BLaER1 treated with 17β-estradiol and CSF1 and Interleukin-3, amounts not matched to agents 10 nM and 100 nM (cell line): ENCODE measurements around the gene ABCC6.
A peak's percentile ranks its signal among the peaks of the same experiment; 100 is the strongest.
"Not testable (repeated sequence)": the region's sequence is repeated elsewhere in the genome, so short reads cannot be mapped to it uniquely, and the experiment has no call there.

ENCODE experiments used
- H3K27ac ChIP-seq, 11 experiments: shearing (Covaris generic); formaldehyde crosslinking; 2 replicates each; pipeline ENCODE4 v1.8.1; 2022
- H3K27me3 ChIP-seq, 11 experiments: shearing (Covaris generic); formaldehyde crosslinking; 2 replicates each; pipeline ENCODE4 v1.8.1; 2022
- H3K36me3 ChIP-seq, 11 experiments: shearing (Covaris generic); formaldehyde crosslinking; 2 replicates each; pipeline ENCODE4 v1.8.1; 2022
- H3K4me1 ChIP-seq, 10 experiments: shearing (Covaris generic); formaldehyde crosslinking; 2 replicates each; pipeline ENCODE4 v1.8.1; 2022
- H3K4me2 ChIP-seq, 11 experiments: shearing (Covaris generic); formaldehyde crosslinking; 2 replicates each; pipeline ENCODE4 v1.8.1; 2022
- H3K4me3 ChIP-seq, 10 experiments: shearing (Covaris generic); formaldehyde crosslinking; 2 replicates each; pipeline ENCODE4 v1.8.1; 2022
- H3K9ac ChIP-seq, 11 experiments: shearing (Covaris generic); formaldehyde crosslinking; 2 replicates each; pipeline ENCODE4 v1.8.1; 2022
- H3K9me3 ChIP-seq, 11 experiments: shearing (Covaris generic); formaldehyde crosslinking; replicated peaks in 1 of 11; 2 replicates each; pipeline ENCODE4 v1.8.1; 2022
- H4K20me1 ChIP-seq, 11 experiments: shearing (Covaris generic); formaldehyde crosslinking; 2 replicates each; pipeline ENCODE4 v1.8.1; 2022
- Cebpa-rat ChIP-seq, 11 experiments: shearing (Covaris generic); IDR thresholded peaks; 2 replicates each; pipeline ENCODE4 v1.8.1; 2022

Gene ABCC6

DNA sequence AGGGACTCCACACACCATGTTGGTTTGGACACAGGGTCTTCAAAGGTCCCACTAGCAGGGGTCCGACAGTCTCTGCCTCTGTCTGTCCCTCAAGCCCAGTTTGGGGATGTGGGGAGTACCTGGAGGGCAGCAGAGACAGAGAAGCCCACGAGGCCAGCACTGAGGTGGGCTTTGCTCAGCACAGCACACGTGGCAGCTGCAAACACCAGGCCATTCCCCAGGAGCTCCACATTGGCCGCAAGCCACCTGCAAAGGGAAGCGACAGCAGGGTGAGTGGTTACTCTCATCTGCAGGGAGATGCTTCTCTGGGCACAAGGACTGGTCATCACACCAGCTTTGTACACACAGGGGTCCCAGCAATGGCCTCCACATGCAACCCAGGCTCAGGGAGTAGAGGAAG is 62.0 kb downstream of the ABCC6 start:
- H3K4me3 ChIP-seq = no peak overlapping the region
- H3K27ac ChIP-seq = no peak overlapping the region
- peaks cover 0 to 30% (median 16%) of the 10 kb centered on the region in 10 experiments; a peak in 15 of 20 replicates for H3K4me1 ChIP-seq
- peaks cover 55 to 73% (median 62%) of the 10 kb centered on the region in 11 experiments for H3K9me3 ChIP-seq
- no peak for TF ChIP-seq Cebpa-rat (IDR thresholded peaks at IDR 0.05)
- H3K36me3 ChIP-seq = peaks cover 0 to 15% (median 5%) of the 10 kb centered on the region in 11 experiments; a peak in 3 of 22 replicates
- H3K9ac ChIP-seq = no peak overlapping the region
- peaks cover 0 to 10% (median 0%) of the 10 kb centered on the region in 11 experiments; a peak in 4 of 22 replicates for H3K27me3 ChIP-seq
- no peaks in the 10 kb centered on the region for H4K20me1 ChIP-seq
- no peak overlapping the region for H3K4me2 ChIP-seq

DNA sequence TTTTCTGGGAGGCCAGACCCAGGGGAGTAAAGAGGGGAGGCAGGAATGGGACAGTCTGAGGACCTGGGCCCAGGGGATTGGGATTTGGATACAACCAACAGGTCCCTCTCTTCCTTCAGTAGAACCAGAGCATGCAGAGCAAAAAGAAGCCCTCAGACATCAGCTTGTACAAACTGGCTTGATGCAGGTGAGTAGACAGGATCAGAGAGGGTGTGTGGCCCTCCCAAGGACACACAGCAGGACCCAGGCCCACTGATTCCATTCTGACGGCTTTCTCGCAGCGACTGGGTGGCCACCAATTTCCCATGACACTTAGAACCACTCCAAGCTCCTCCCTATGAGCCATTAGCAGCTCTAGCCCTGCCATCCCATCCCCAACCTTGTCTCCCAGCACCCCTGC is 63.6 kb downstream of the ABCC6 start:
- Histone ChIP-seq H3K4me1 (peaks cover 0 to 27% (median 16%) of the 10 kb centered on the region in 10 experiments; a peak in 15 of 20 replicates), H3K9ac (no peak overlapping the region), H3K27ac (no peak overlapping the region), H4K20me1 (no peaks in the 10 kb centered on the region), H3K36me3 (peaks cover 0 to 15% (median 5%) of the 10 kb centered on the region in 11 experiments; a peak in 3 of 22 replicates), H3K27me3 (peaks cover 0 to 10% (median 0%) of the 10 kb centered on the region in 11 experiments; a peak in 4 of 22 replicates), H3K4me3 (no peak overlapping the region; a peak in 1 of 20 replicates), H3K4me2 (no peak overlapping the region), H3K9me3 (peaks cover 55 to 78% (median 62%) of the 10 kb centered on the region in 11 experiments)
- TF ChIP-seq Cebpa-rat (IDR thresholded peaks at IDR 0.05) = no peak

- no peak for TF ChIP-seq Cebpa-rat (IDR thresholded peaks at IDR 0.05)
- H3K9me3 ChIP-seq = peaks cover 55 to 78% (median 62%) of the 10 kb centered on the region in 11 experiments
- H3K27me3 ChIP-seq = peaks cover 0 to 10% (median 0%) of the 10 kb centered on the region in 11 experiments; a peak in 2 of 22 replicates
- no peaks in the 10 kb centered on the region; a peak in 1 of 22 replicates for H4K20me1 ChIP-seq
- H3K4me1 ChIP-seq = peaks cover 0 to 26% (median 14%) of the 10 kb centered on the region in 10 experiments; a peak in 15 of 20 replicates
- no peak overlapping the region for H3K9ac ChIP-seq
- no peak overlapping the region; a peak in 2 of 20 replicates for H3K4me3 ChIP-seq
- H3K4me2 ChIP-seq = no peak overlapping the region
- H3K36me3 ChIP-seq = peaks cover 0 to 15% (median 5%) of the 10 kb centered on the region in 11 experiments; a peak in 3 of 22 replicates
- H3K27ac ChIP-seq = no peak overlapping the region
Measured at GRCh38 chr16:16158741-16159374, 64.4 kb downstream of the ABCC6 start.

GRCh38 chr16:16158082-16158658 is 65.1 kb downstream of the ABCC6 start:
- no peak overlapping the region for H3K27ac ChIP-seq
- TF ChIP-seq Cebpa-rat (IDR thresholded peaks at IDR 0.05) = no peak
- peaks cover 0 to 15% (median 5%) of the 10 kb centered on the region in 11 experiments; a peak in 3 of 22 replicates for H3K36me3 ChIP-seq

GRCh38 chr16:16157166-16157565 is 66.1 kb downstream of the ABCC6 start:
- Histone ChIP-seq H3K4me3 (peak overlapping the region in 2 of 10 experiments; percentile 6 to 15; a peak in 1 of 20 replicates), H4K20me1 (no peaks in the 10 kb centered on the region; a peak in 1 of 22 replicates), H3K4me1 (peaks cover 0 to 11% (median 0%) of the 10 kb centered on the region in 10 experiments; a peak in 5 of 20 replicates), H3K27ac (no peak overlapping the region), H3K9ac (no peak overlapping the region), H3K9me3 (peaks cover 54 to 64% (median 61%) of the 10 kb centered on the region in 11 experiments), H3K27me3 (no peaks in the 10 kb centered on the region), H3K36me3 (peaks cover 0 to 15% (median 5%) of the 10 kb centered on the region in 11 experiments; a peak in 3 of 22 replicates), H3K4me2 (no peak overlapping the region)
- TF ChIP-seq Cebpa-rat (IDR thresholded peaks at IDR 0.05) = no peak

More at GRCh38 chr16:16158082-16158658, 65.1 kb downstream of the ABCC6 start:
- no peak overlapping the region for H3K4me2 ChIP-seq
- peaks cover 55 to 73% (median 62%) of the 10 kb centered on the region in 11 experiments for H3K9me3 ChIP-seq
- H3K27me3 ChIP-seq = peaks cover 0 to 4% (median 0%) of the 10 kb centered on the region in 11 experiments; a peak in 1 of 22 replicates
- no peak overlapping the region for H3K9ac ChIP-seq
- peaks cover 0 to 20% (median 7%) of the 10 kb centered on the region in 10 experiments; a peak in 15 of 20 replicates for H3K4me1 ChIP-seq
- peak overlapping the region in 1 of 10 experiments; percentile 3; a peak in 1 of 20 replicates for H3K4me3 ChIP-seq
- H4K20me1 ChIP-seq = no peaks in the 10 kb centered on the region; a peak in 1 of 22 replicates

DNA sequence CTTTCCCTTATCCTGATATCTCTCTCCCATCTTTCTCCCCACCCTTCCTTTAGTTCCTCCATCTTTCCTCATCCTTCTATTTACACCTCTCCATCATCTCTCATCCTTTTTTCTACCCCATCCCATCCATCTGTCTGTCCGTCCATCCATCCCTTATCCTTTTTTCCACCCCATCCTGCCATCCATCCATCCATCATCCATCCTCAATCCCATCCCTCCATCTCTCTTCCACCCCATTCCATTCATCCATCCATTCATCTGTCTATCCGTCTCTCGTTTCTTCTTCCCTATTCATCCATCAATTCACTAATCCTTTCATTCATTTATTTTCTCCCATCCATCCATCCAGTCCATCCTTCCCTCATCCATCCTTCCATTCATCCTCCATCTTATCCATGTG is 68.1 kb downstream of the ABCC6 start:
- TF ChIP-seq Cebpa-rat (IDR thresholded peaks at IDR 0.05) = no peak
- Histone ChIP-seq H3K4me2 (no peak overlapping the region), H3K9ac (no peak overlapping the region), H3K4me3 (no peak overlapping the region), H4K20me1 (peaks cover 0 to 9% (median 0%) of the 10 kb centered on the region in 11 experiments; a peak in 4 of 22 replicates), H3K9me3 (peaks cover 34 to 44% (median 42%) of the 10 kb centered on the region in 11 experiments), H3K36me3 (peaks cover 0 to 15% (median 5%) of the 10 kb centered on the region in 11 experiments; a peak in 3 of 22 replicates), H3K27ac (no peak overlapping the region), H3K27me3 (no peaks in the 10 kb centered on the region), H3K4me1 (peaks cover 0 to 13% (median 0%) of the 10 kb centered on the region in 10 experiments; a peak in 3 of 20 replicates)

- H4K20me1 ChIP-seq = peaks cover 0 to 15% (median 0%) of the 10 kb centered on the region in 11 experiments; a peak in 5 of 22 replicates
- no peak overlapping the region for H3K4me2 ChIP-seq
- no peak overlapping the region for H3K4me3 ChIP-seq
- no peak for TF ChIP-seq Cebpa-rat (IDR thresholded peaks at IDR 0.05)
- H3K9me3 ChIP-seq = peaks cover 26 to 36% (median 34%) of the 10 kb centered on the region in 11 experiments
- H3K9ac ChIP-seq = no peak overlapping the region
- no peak overlapping the region for H3K27ac ChIP-seq
- peaks cover 0 to 20% (median 0%) of the 10 kb centered on the region in 10 experiments; a peak in 5 of 20 replicates for H3K4me1 ChIP-seq
- H3K36me3 ChIP-seq = peaks cover 0 to 13% (median under 1%) of the 10 kb centered on the region in 11 experiments; a peak in 3 of 22 replicates
- H3K27me3 ChIP-seq = no peaks in the 10 kb centered on the region
Measured at GRCh38 chr16:16154281-16154951, 68.9 kb downstream of the ABCC6 start.

DNA sequence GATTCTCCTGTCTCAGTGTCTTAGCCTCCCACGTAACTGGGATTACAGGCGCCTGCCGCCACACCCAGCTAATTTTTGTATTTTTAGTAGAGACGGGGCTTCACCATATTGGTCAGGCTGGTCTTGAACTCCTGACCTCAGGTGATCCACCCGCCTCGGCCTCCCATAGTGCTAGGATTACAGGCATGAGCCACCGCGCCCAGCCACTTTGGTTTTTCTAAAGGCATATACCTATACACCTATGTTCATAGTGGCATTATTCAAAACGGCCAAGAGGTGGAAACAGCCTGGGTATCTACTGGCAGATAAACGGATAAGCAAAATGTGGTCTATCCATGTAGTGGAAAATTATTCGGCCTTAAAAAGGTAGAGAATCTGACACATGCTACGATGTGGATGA is 70.3 kb downstream of the ABCC6 start:
- H3K9ac ChIP-seq, H3K4me3 ChIP-seq, H3K27ac ChIP-seq, H3K27me3 ChIP-seq, H3K36me3 ChIP-seq, H3K4me2 ChIP-seq: not testable (repeated sequence)
- Histone ChIP-seq H3K4me1 (peaks cover 0 to 34% (median 12%) of the 10 kb centered on the region in 10 experiments; a peak in 16 of 20 replicates), H4K20me1 (peaks cover 0 to 24% (median 0%) of the 10 kb centered on the region in 11 experiments; a peak in 8 of 22 replicates), H3K9me3 (peaks cover 12 to 22% (median 20%) of the 10 kb centered on the region in 11 experiments)
